ENCODE data around the gene JCAD. TPM values are rescaled to one million over a fixed set of nuclear protein-coding genes. Genes with fewer than 3 reads are reported as not detected.

Gene JCAD
- total and polyA plus RNA-seq, 7 donors: 0.46 to 141 (median 99.7) TPM

- 70 to 79% methylated on average over 4 of the region's 4 CpGs for WGBS, 2 donors
- no peak for TF ChIP-seq POLR2AphosphoS5 (IDR thresholded peaks at IDR 0.05)
- TF ChIP-seq POLR2A (IDR thresholded peaks at IDR 0.05): no peak
- no peak for TF ChIP-seq EP300 (IDR thresholded peaks at IDR 0.05)
- no peak for TF ChIP-seq CTCF (IDR thresholded peaks at IDR 0.05)
- no peak overlapping the region for H3K27ac ChIP-seq
- H3K4me3 ChIP-seq: no peak overlapping the region
- no peak for DNase-seq
- H3K27me3 ChIP-seq: no peaks in the 10 kb centered on the region
- H3K4me1 ChIP-seq: peaks cover 0 to 9% (median 6%) of the 10 kb centered on the region in 4 donors
- no peaks in the 10 kb centered on the region for H3K9me3 ChIP-seq
- H3K36me3 ChIP-seq: no peaks in the 10 kb centered on the region
- intact Hi-C loops (cut with DNase I): no loop called here
Observed at GRCh38 chr10:29977171-29977570, 82.2 kb downstream of the JCAD start.

- Histone ChIP-seq H3K36me3 (no peaks in the 10 kb centered on the region), H3K27me3 (no peaks in the 10 kb centered on the region), H3K9me3 (no peaks in the 10 kb centered on the region), H3K27ac (no peak overlapping the region), H3K4me1 (peaks cover 0 to 9% (median 6%) of the 10 kb centered on the region in 4 donors), H3K4me3 (no peak overlapping the region)
- no peak for DNase-seq
- intact Hi-C loops (cut with DNase I): no loop called here
- TF ChIP-seq EP300 (IDR thresholded peaks at IDR 0.05) (no peak), POLR2A (IDR thresholded peaks at IDR 0.05) (no peak), CTCF (IDR thresholded peaks at IDR 0.05) (no peak), POLR2AphosphoS5 (IDR thresholded peaks at IDR 0.05) (no peak)
- 52 to 74% methylated on average over 2 of the region's 2 CpGs for WGBS, 2 donors
Observed at GRCh38 chr10:29976134-29976533, 83.3 kb downstream of the JCAD start.

- no peaks in the 10 kb centered on the region for H3K9me3 ChIP-seq
- no peak for TF ChIP-seq CTCF (IDR thresholded peaks at IDR 0.05)
- intact Hi-C loops (cut with DNase I): no loop called here
- H3K27ac ChIP-seq: no peak overlapping the region
- 42 to 83% methylated on average over 3 of the region's 3 CpGs for WGBS, 2 donors
- no peak overlapping the region for H3K4me3 ChIP-seq
- no peaks in the 10 kb centered on the region for H3K27me3 ChIP-seq
- no peak for DNase-seq
- H3K36me3 ChIP-seq: no peaks in the 10 kb centered on the region
- H3K4me1 ChIP-seq: peaks cover 0 to 21% (median 17%) of the 10 kb centered on the region in 4 donors
Observed at GRCh38 chr10:29974773-29975172, 84.6 kb downstream of the JCAD start.

- no peak overlapping the region for H3K4me3 ChIP-seq
- peaks cover 0 to 30% (median 26%) of the 10 kb centered on the region in 4 donors for H3K4me1 ChIP-seq
- WGBS, 2 donors: 72 to 82% methylated on average over 5 of the region's 5 CpGs
- no peak for DNase-seq
- H3K27ac ChIP-seq: no peak overlapping the region
- no peaks in the 10 kb centered on the region for H3K36me3 ChIP-seq
- intact Hi-C loops (cut with DNase I): no loop called here
- TF ChIP-seq CTCF (IDR thresholded peaks at IDR 0.05) (no peak), POLR2AphosphoS5 (IDR thresholded peaks at IDR 0.05) (no peak), POLR2A (IDR thresholded peaks at IDR 0.05) (no peak), EP300 (IDR thresholded peaks at IDR 0.05) (no peak)
- no peaks in the 10 kb centered on the region for H3K27me3 ChIP-seq
- H3K9me3 ChIP-seq: no peaks in the 10 kb centered on the region
Observed at GRCh38 chr10:29973921-29974320, 85.5 kb downstream of the JCAD start.

- Histone ChIP-seq H3K36me3 (no peaks in the 10 kb centered on the region), H3K9me3 (no peaks in the 10 kb centered on the region), H3K27ac (peak overlapping the region in 2 of 4 donors; percentile 4 to 7), H3K4me1 (peaks cover 0 to 32% (median 27%) of the 10 kb centered on the region in 4 donors), H3K27me3 (no peaks in the 10 kb centered on the region), H3K4me3 (no peak overlapping the region)
- peak; percentile 72 for DNase-seq
- intact Hi-C loops (cut with DNase I): no loop called here
- TF ChIP-seq POLR2AphosphoS5 (IDR thresholded peaks at IDR 0.05) (no peak), POLR2A (IDR thresholded peaks at IDR 0.05) (no peak), EP300 (IDR thresholded peaks at IDR 0.05) (no peak), CTCF (IDR thresholded peaks at IDR 0.05) (no peak)
- WGBS, 2 donors: 82 to 86% methylated on average over 2 of the region's 2 CpGs
Observed at GRCh38 chr10:29970576-29970975, 88.8 kb downstream of the JCAD start.

Data from sigmoid colon (tissue), 7 donors.